HG03108 (cell line): ENCODE results near the gene SCN10A.

Source experiments
- ATAC-seq: cut with Tn5 transposase; IDR thresholded peaks from one replicate; pipeline ENCODE4 v1.9.1; 2021; ENCODE audit warnings: moderate library complexity; ENCODE audit not compliant: unreplicated experiment

The SCN10A gene

DNA sequence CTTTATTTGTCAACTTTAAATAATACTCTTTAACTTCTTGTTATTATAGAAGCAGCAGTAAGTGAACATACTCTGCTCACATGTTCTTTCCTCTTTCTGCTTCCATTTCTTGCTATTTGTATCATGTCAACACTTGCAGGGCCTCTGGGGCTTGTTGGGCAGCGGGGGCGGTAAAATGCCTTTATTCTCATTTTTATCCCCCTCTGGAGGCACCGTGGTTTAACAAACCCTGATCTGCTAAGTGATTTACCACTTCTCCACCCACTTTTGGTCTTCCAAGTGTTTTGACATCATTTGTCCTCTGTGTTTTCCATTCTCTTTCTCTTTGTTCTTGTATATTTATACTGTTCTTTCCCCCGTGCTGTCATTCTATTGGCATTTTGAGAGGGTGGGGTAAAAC lies 33.9 kb downstream of the SCN10A start:
- no peak for ATAC-seq

DNA sequence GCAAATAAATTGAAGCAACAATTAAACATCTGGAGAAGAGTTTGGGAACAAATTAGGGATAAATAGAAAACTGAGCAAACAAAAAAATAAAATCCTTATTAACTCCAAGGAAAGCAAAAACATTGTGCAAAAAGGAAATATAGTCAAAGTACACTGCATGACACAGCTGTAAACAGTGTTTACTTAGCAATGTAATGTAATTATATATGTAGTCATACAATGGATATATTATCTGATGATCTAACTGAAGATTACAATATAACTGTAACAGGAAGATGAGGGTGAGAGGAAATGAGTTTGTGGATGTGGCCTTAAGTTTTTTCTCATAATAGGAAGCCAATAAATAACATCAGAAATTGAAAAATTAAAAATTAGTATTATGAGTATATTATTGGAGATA lies 42.5 kb downstream of the SCN10A start:
- no peak for ATAC-seq

DNA sequence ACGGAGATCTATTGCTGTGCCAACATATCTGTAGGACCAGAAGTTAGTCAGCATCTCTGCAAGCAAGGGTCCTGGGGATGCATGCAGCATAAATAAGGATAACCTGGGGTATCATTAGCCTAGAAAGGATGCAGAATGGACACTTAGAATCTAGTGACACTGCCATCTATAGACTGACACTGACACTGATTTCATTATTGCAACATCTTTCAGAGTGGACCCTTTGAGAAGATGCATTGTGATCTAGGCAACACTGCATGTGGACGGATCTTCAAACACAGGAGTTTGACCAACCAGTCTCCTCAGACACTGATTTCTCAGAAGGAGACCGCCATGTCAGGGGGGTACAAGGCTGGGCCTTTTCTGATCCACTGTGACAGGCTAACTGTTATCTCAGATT lies 52.4 kb downstream of the SCN10A start:
- ATAC-seq, result no peak

DNA sequence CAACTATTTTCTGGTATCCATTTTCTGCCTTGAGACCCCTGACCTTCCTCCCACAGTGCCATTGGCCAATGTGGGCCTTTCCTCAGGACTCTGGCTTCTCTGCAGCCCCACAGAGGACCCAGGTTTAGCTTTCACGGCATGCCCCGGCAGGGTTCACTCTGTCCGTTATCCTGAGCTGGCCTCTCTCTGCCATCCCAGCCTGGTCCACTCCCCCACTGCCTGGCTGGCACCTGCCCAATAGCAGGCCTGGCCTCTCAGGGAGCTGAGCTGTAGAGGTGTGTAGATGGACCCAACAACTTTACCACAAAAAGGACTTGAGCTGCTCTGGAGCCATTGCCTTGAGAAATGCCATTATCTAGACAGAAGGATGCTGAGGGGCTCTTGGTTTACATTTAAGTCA lies 57.5 kb downstream of the SCN10A start:
- no peak for ATAC-seq

DNA sequence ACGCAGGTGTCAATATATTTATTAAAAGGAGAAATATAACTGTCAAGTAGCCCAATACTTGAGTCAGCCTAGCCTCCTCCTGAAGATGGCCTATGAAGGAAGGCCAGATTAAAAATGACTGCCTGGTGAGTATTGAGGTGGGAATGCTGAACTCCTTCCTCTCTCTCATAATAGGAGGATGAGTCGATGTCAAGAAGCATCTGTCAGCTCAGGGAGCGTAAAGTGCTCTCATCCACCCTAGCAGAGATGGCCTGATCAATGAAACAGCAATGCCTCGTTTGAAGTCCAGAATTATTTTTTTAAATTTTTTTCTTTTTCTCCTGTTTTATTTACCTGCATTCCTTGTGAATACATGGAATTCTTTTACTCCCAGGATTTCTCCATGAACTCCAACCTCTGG lies 58.3 kb downstream of the SCN10A start:
- ATAC-seq, result no peak

DNA sequence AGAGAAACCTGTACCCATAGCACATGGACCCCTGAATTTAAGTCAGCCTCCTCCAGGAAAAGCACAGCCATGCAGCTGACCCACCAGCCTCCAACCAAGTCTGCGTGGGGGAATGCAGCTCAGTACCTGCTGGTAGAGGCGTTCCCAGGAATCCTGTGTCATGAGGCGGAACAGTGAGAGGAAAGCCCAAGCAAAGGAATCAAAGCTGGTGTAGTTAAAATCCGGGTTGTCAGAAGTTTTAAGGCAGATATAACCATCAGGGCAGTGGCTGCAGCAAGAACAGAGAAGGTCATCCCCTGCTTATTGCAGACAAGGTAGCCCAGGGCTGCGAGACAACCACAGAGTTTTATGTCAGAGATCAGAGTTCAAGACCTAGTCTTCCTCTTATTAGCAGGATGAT lies 59.1 kb downstream of the SCN10A start:
- ATAC-seq, result no peak

DNA sequence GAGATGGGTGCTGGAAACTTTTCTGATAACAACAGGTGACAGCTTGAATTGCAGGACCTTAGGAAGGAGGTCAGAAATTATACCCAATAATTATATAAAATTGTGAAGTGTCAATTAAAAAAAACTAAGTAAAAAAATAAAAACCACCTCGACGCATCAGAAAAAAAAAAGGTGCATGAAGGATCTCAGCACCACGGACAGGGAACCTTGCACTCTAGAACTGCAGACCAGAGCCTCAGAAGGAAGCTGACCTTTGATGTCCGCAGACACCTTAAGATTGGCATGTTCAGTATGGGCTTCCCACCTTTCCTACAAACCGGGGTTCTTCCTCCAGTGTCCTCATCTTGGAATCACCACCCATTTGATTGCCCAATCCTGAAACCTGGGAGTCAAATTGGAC lies 60.9 kb downstream of the SCN10A start:
- ATAC-seq, result no peak

DNA sequence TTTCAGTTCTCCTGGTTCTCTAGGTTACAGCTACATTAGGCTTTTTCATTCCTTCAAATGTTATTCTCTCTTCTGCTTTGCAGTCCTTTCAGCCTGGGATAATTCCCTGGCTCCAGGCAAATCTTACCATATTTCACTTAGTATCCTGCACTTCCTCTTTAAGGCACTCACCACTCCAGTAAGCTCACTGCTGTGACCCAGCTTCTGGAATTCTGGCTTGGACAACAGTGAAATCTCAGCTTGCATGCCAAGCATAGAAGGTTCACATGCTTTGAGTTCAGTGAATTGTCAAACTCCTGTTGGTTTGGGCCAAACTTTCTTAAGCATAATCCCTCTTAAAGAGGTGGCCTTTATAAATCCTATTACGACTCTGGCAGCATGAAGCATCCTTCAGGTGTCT lies 69.4 kb downstream of the SCN10A start:
- ATAC-seq, result no peak

DNA sequence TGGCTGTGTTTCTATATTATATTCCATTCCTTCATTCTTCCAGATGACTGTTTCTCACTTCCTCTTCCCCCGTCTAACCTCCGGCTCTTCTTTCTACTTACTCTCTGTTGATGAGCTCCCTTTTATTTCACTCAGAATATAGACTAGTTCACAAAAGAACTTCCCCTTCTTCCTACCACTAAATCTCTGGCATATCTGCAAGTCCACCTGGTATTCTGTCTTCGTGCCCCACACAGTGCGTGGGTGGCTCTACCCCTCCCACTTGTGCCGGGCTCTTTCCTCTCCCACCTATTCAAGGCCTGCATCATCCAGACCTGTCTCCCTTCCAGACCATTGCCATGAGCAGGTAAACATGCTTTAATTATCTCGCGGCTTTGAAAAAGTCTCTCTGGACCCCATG lies 73.0 kb downstream of the SCN10A start:
- no peak for ATAC-seq

DNA sequence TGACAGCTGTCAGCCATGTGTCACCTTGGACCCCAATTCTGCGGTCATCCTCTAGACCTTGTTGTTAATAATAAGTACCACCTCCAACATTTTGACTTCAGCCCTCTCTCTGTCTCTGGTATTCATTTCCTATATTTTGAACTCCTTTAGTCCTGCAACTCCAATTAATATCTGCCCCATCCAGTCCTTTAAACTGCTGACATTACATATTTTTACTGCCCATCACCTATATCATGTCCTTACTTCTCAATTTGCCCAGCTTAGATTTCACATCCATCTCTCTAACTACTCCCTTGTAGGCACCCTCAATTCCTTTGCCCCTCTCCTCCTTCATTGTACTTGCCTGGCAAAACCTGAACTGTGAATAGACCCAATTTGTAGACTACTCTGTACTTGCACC lies 73.5 kb downstream of the SCN10A start:
- ATAC-seq, result no peak

DNA sequence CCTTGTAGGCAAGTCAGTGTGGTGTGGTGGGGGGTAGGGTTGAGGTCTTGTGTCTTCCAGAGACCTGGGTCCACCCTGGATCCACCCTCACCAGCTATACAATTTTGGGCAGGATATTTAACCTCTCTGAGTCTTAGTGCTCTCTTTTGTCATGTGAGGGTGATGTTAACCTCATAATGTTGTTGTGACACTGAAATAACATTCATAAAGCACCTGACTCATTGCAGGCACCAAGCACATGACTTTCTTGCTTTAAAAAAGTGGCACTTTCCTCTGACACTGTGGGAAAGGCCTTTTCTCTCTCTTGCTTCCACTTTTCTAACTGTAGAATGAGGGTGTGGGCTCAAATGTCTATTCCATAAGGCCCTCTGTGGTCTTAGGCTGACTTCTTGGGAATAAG lies 75.5 kb downstream of the SCN10A start:
- no peak for ATAC-seq

DNA sequence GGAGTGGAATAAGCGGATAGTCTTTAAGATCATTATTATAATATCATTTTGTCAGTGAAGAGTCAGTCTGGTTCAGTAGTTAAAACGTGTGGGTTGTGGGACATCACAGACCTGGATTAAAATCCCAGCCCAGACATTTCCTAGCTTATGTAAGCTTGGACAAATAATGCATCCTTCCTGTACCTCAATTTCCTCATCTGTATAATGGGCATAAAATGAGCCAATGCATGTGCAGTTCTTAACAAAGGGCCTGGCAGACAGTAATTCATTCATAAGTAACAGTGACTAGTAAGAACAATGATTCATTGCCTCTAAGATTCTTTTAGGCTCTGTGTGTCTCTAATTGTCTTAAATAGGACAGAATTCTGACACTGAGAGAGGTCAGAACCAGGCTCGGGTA lies 76.1 kb downstream of the SCN10A start:
- no peak for ATAC-seq

DNA sequence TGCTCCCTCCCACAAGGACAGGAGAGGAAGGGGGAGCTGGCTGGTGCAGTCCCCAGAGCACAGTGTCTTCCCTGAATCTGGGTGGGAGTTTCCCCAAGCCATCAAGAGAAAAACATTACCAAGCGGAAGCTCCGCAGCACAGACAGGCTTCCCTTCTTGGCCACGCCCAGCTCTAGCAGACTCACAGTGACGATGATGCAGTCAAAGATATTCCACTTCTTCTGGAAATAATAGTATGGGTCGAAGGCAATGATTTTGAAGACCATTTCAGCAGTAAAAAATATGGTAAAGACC lies 76.7 kb downstream of the SCN10A start:
- no peak for ATAC-seq

DNA sequence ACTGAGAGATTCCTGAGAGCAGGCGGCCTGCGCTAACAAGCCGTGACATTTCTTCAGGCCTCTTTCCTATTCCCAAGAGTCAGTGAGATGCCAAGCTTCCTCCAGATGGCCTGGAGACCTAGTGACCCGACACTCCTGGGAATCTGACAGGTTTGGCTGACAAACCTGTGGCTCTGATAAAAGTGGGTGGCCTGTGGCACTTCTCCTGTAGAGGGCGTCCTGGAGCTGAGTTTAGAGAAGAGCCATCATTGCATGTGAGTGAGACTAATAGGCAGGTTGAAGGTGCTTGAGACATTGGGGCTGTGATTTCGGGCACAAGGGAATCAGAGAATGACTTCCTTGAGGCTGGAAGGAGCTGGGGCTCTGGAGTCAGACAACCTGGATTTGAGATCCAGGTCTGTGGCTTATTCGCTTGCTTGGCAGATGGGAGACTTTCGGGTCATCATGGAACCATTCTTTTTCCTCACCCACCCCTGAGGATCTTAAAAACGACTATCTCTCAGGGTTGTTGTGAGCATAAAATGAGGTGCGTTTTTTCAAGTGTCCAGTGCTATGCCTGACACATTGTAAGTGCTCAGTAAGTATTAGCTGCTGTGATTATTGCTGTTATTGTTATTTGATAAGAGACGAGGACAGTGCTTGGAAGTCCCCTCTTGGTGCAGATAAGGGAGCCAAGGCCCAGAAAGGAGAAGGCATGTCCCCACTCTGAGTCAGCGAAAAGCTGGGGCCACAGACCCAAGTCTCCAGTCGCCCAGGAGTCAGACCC lies 77.2 kb downstream of the SCN10A start:
- ATAC-seq, result no peak

DNA sequence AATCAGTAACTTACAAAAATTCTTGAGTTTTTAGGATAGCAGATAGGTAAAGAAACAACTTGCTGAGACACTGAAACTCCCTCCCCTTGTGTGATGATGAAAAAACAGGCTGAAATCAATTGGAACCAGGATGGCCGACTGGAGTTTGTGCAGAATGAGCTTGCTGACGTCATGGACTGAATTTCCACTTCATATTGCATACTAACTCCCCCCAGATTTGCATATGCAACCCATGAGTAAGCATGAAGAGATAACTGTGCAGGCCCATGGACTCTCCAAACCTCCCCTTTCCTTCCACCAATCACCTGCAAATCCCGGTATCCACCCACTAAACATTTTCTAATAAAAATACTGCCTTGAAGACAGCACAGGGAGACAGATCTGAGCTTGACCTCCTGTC lies 84.5 kb downstream of the SCN10A start:
- ATAC-seq, result no peak

DNA sequence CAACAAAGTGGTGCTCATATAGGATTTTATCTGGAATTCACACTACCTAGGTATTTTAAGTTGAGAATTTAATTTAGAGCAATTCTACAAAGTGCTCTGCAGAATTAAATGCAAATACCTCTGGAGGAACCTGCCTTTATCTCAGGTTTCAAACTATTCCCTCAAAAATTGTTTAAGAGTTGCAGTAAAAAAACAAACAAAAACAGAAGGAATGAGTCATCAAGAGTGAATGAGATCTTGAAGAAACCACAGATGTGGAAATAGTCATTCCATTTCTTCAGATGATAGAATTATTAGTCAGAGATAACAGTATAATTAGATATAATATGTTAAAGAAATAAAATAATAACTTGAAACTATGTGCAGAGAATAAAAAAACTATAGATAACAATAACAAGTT lies 85.7 kb downstream of the SCN10A start:
- no peak for ATAC-seq

DNA sequence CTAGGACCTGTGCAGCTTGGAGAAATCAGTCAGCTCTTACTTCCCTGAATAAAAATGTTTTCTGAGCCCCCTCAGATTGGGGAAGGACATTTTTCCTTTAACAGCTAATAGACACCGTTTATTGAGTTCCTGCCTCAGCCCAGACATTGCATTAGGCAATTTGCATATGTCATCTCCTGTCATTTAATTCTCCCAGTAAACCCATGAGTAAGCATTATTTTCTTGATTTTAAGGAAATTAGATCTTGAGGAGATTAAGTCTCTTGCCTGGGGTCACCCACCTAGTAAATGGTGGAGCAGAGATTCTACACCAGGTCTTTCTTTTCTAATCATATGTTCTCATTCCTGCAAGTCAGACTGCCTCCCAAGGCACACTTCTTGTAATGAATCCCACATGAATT lies 88.0 kb downstream of the SCN10A start:
- ATAC-seq, result no peak

DNA sequence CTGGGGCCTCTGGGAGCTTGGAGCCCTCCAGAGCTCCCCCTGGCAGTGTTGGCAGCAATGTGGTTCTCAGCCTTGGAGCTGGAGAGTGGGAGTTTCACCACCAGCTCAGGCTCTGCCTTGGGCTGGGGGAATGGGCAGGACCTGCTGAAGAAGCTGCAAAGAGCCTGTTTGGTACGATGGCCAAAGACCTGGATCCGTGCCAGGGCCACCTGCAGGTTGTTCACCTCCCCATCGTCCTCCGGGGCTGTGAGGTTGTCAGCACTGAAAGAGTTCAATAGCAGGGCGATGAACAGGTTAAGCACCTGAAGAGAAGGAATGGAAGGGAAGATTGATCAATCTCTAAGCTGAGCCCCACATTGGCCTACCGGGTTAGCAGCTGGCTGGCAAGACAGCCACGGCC lies 89.3 kb downstream of the SCN10A start:
- ATAC-seq, result no peak

DNA sequence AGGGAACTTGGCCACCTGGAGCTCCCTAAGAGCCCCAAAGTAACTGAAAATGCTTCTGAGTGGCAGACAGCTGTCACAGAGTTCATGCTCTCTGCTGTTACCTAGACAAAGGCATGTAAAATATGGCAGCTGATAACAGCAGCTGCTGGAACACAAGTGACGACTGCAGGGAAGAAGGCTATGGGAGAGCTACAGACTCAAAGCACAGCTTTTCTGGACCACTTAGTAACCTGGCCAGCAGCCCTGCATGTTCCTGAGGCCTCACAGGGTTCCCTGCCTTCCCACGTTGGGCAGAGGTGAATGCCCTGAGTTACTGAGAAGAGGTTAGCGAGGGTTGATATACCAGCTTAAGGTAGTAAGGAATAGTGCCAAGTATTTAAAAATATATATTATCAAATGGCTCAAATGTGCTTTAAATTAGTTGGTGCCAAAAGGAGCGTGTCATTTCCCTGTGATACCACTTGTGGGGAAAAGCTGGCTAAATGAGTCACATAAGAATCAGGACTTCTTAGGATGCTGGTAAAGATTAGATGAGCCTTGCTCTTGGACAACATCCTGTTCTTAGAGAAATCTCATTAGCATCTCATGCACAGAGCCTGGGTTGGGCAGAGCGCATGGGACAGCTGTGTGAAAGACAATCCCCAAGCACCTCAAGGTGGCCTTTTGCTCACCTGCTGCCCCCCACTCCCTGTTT lies 90.1 kb downstream of the SCN10A start:
- ATAC-seq, result no peak

DNA sequence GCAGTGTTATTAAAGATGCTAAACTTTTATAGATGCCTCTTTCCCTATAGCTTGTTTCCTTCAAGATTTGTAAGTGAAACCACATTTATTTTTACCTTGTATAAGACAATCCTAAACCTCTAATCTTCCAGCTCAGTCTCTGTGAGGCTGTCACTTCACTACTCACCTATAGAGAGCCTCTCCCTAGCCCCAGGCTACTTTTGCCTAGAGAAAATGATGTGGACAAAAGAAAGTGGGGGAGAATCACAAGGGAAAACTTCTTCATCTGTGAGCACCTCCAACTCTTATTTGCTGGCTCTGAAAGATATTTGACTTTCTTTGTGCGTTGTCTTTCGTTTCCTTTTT lies 91.7 kb downstream of the SCN10A start:
- no peak for ATAC-seq

DNA sequence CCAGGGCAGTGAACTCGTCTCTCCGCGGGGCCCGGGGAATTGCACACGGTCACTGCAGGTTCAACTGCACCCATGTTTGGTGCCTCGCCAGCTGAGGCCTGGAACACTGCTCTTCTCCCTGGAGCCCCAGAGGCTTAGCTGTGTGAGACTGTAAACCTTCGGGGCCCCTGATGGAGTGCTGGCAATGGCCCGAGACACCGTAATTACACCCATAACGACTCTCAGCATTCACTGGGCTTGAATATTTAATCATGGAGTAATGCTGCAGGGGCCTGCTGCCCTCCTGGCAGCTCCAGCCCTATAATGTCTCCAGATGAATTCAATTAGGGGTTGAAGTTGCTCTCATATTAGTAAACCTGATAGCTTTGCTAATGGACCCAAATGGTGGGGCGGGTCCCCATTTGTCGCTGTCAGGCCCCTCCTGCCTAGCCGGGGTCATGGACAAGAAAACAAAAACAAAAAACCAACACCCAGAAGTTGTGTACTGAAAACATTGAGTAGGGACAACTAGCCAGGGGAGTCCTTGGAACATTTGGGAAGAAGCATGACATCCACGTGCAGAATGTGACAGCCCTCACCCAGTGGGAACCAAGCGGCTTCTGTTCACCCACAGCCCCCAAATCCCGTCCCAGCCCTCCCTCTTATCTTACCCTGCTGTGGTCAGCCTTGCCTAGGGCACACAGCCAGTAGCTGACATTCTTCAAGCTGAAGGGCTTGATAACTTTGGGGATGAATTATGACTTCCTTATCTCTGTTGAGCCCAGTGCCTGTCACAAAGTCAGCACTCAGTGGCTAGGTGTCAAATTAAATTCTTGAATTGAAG lies 92.2 kb downstream of the SCN10A start:
- ATAC-seq, result no peak
